GM12878 (cell line): ENCODE data around the gene STEAP3. TPM values are rescaled to one million over a fixed set of nuclear protein-coding genes. Genes with fewer than 3 reads are reported as not detected.

Experiments used
- ATAC-seq: fragments of 200-7000 bp; cut with Tn5 transposase; 3 replicates; pipeline ENCODE4 v1.9.1; 2020; ENCODE audit warnings: mild to moderate bottlenecking, moderate library complexity
- BruUV-seq: library from RNA; stranded (reverse); fragments of 400-500 nt; replicated peaks from 2 replicates; lab custom pipeline; 2021; lab: Mats Ljungman, UMichigan
- CTCF ChIA-PET: fragments of 300-600 bp; sonication (Branson Sonifier 250); formaldehyde crosslinking; extraction: SDS; loops from one replicate; lab custom pipeline; 2021; ENCODE audit warnings: inconsistent platforms; lab: Yijun Ruan, JAX
- POLR2A ChIA-PET: fragments of 350-600 bp; formaldehyde crosslinking; extraction: SDS; loops from one replicate; lab custom pipeline; 2021; ENCODE audit warnings: inconsistent platforms; lab: Charles Lee
- RAD21 ChIA-PET: fragments of 300-600 bp; sonication (Branson Sonifier 250); formaldehyde crosslinking; loops from one replicate; lab custom pipeline; 2023; ENCODE audit warnings: antibody characterized with exemption; ENCODE audit not compliant: unreplicated experiment; lab: Charles Lee
- SMC1A ChIA-PET: fragments of 300-600 bp; sonication (Branson Sonifier 250); formaldehyde crosslinking; loops from one replicate; lab custom pipeline; 2023; ENCODE audit not compliant: unreplicated experiment, uncharacterized antibody; lab: Charles Lee
- DNase-seq: peaks from one replicate; pipeline ENCODE4 v3.0.0-alpha.2; 2011; ENCODE audit warnings: low read depth, low spot score
- FAIRE-seq: peaks from 3 replicates; lab custom pipeline; 2011; peaks lifted over from hg19 to GRCh38; lab: Jason Lieb, UNC
- H2AFZ ChIP-seq: 2 replicates; pipeline ENCODE4 v1.6.0; 2011; ENCODE audit warnings: low read depth, low read length, control low read depth; ENCODE audit not compliant: control insufficient read depth
- H3K27ac ChIP-seq: 2 replicates; pipeline ENCODE4 v1.5.1; 2011; ENCODE audit warnings: control low read depth; ENCODE audit not compliant: control insufficient read depth, insufficient read depth
- H3K27me3 ChIP-seq, 2 experiments: replicated peaks in 1 of 2; 2 replicates each; pipeline versions ENCODE4 v1.6.0 to v1.6.1; 2011; ENCODE audit warnings: low read length in 1 of 2; ENCODE audit not compliant: control insufficient read depth in 2 of 2, insufficient read depth in 2 of 2
- H3K36me3 ChIP-seq, 2 experiments: 2 replicates each; pipeline ENCODE4 v1.5.1; 2011; ENCODE audit warnings: low read length in 1 of 2; ENCODE audit not compliant: control insufficient read depth in 2 of 2, insufficient read depth in 2 of 2
- H3K4me1 ChIP-seq: 2 replicates; pipeline ENCODE4 v1.6.1; 2011; ENCODE audit warnings: mild to moderate bottlenecking, low read length, moderate library complexity, mixed read lengths; ENCODE audit not compliant: control insufficient read depth, insufficient read depth
- H3K4me2 ChIP-seq: 2 replicates; pipeline ENCODE4 v1.6.0; 2011; ENCODE audit warnings: control low read depth; ENCODE audit not compliant: control insufficient read depth, insufficient read depth
- H3K4me3 ChIP-seq: fragments of 200-600 bp; sonication (generic); 2 replicates; pipeline ENCODE4 v1.5.1; 2016
- H3K79me2 ChIP-seq: 2 replicates; pipeline ENCODE4 v1.6.0; 2011; ENCODE audit warnings: low read length; ENCODE audit not compliant: control insufficient read depth, insufficient read depth
- H3K9ac ChIP-seq: 2 replicates; pipeline ENCODE4 v1.8.0; 2011; ENCODE audit warnings: low read length, control low read depth, mixed read lengths; ENCODE audit not compliant: control insufficient read depth, insufficient read depth
- H3K9me3 ChIP-seq: replicated peaks from 3 replicates; pipeline ENCODE4 v1.5.1; 2011; ENCODE audit warnings: mild to moderate bottlenecking, low read length; ENCODE audit not compliant: control insufficient read depth, insufficient read depth
- H4K20me1 ChIP-seq: 2 replicates; pipeline ENCODE4 v1.6.0; 2011; ENCODE audit not compliant: control insufficient read depth, insufficient read depth
- CHD1 ChIP-seq: IDR thresholded peaks from 2 replicates; pipeline ENCODE4 v1.6.1; 2012; ENCODE audit warnings: low read depth, low read length, improper control_type of control experiment
- HDAC6 ChIP-seq: fragments of 200-600 bp; sonication (generic); IDR thresholded peaks from one replicate; pipeline ENCODE4 v1.8.0; 2017; ENCODE audit warnings: antibody characterized with exemption; ENCODE audit not compliant: unreplicated experiment
- KAT2A ChIP-seq: conservative IDR thresholded peaks from 2 replicates; pipeline ENCODE4 v1.6.1; 2011; ENCODE audit warnings: low read depth, low read length; ENCODE audit not compliant: control insufficient read depth
- PML ChIP-seq: IDR thresholded peaks from 2 replicates; pipeline ENCODE4 v1.6.1; 2012; ENCODE audit warnings: low read length, inconsistent platforms
- SIX5 ChIP-seq: IDR thresholded peaks from 2 replicates; pipeline ENCODE4 v1.6.1; 2011; ENCODE audit warnings: mild to moderate bottlenecking, low read depth, low read length, moderate library complexity; ENCODE audit not compliant: severe bottlenecking
- STAT1 ChIP-seq: fragments of 450-650 bp; conservative IDR thresholded peaks from 2 replicates; pipeline ENCODE4 v1.6.1; 2014; ENCODE audit warnings: antibody characterized with exemption, mild to moderate bottlenecking
- SUZ12 ChIP-seq: fragments of 200-600 bp; sonication (generic); IDR thresholded peaks from one replicate; pipeline ENCODE4 v1.6.1; 2018; ENCODE audit warnings: antibody characterized with exemption, mild to moderate bottlenecking; ENCODE audit not compliant: unreplicated experiment
- TCF3 ChIP-seq: IDR thresholded peaks from 2 replicates; pipeline ENCODE4 v1.6.1; 2012; ENCODE audit warnings: low read depth, mild to moderate bottlenecking, low read length, borderline replicate concordance; ENCODE audit not compliant: insufficient read depth
- ZBTB11 ChIP-seq: fragments of 450-650 bp; formaldehyde crosslinking; IDR thresholded peaks from 2 replicates; pipeline ENCODE4 v1.5.0; 2022; ENCODE audit warnings: mild to moderate bottlenecking, missing genetic modification characterization
- ZBTB4 ChIP-seq: fragments of 450-650 bp; formaldehyde crosslinking; IDR thresholded peaks from 2 replicates; pipeline ENCODE4 v1.4.0; 2022; ENCODE audit warnings: mild to moderate bottlenecking, moderate library complexity
- ZNF217 ChIP-seq: fragments of 450-650 bp; IDR thresholded peaks from 2 replicates; pipeline ENCODE4 v1.6.1; 2017; ENCODE audit warnings: antibody characterized with exemption, mild to moderate bottlenecking
- WGBS: methylation state at CpG from one replicate; pipeline ENCODE4 v1.1.6; 2016; ENCODE audit warnings: low lambda C conversion rate; ENCODE audit not compliant: insufficient replicate concordance, insufficient coverage; ENCODE audit errors: missing lambda C conversion rate; 5-methylcytosine and 5-hydroxymethylcytosine counted together
- in situ Hi-C: fragments of 300-500 bp; cut with MboI; formaldehyde crosslinking; loops from 9 replicates; pipeline ENCODE4 v1.14.3; 2018; ENCODE audit warnings: mixed read lengths
- intact Hi-C: fragments of 100-400 bp; cut with micrococcal nuclease; formaldehyde crosslinking; loops from one replicate; pipeline ENCODE4 v1.14.2; 2022; ENCODE audit not compliant: unreplicated experiment
- polyA plus RNA-seq, 11 experiments: library from polyadenylated mRNA; depleted of rRNA in 4 of 11; unstranded in 6 of 11; stranded (reverse) in 5 of 11; fragments of >200 nt; fragmentation: Nextera tagmentation in 4 of 11; fragmentation: Illumina TruSeq in 1 of 11; extraction: Ambion mirVana in 4 of 11; extraction: Trizol in 1 of 11; gene quantifications; 1 replicate in 1 of 11; 2 replicates in 10 of 11; pipeline versions ENCODE4 v1.2.1 to v1.2.3, GENCODE V29; 2011 to 2016; ENCODE audit warnings: inconsistent platforms in 2 of 11, missing spikeins in 2 of 11, low read depth in 1 of 11
- total RNA-seq, 4 experiments: library from RNA; depleted of rRNA in 3 of 4; stranded (reverse); fragments of >200 nt in 3 of 4; fragmentation: Illumina TruSeq in 1 of 4; extraction: Trizol in 1 of 4; gene quantifications; 2 replicates each; pipeline versions ENCODE4 v1.2.1 to v1.2.3, GENCODE V29; 2013 to 2021

STEAP3 gene
- total and polyA plus RNA-seq, 10 of the 15 experiments (the other 5 are each of a cell fraction or from before 2014, with no cell fraction given), result 0.42 to 8.3 (median 4.8) TPM

GRCh38 chr2:119178776-119179175 lies 44.9 kb upstream of the STEAP3 start:
- DNase-seq (no peak), FAIRE-seq (no peak), ATAC-seq (no peak)
- Histone ChIP-seq H4K20me1 (no peaks in the 10 kb centered on the region), H3K4me2 (no peak overlapping the region), H3K4me3 (no peak overlapping the region), H3K4me1 (no peaks in the 10 kb centered on the region), H3K79me2 (no peaks in the 10 kb centered on the region), H2AFZ (no peak overlapping the region), H3K36me3 (no peaks in the 10 kb centered on the region), H3K27ac (no peak overlapping the region), H3K27me3 (no peaks in the 10 kb centered on the region), H3K9me3 (no peaks in the 10 kb centered on the region), H3K9ac (no peak overlapping the region)
- in situ Hi-C loops, result loop anchor here (5.0 kb wide), 1 partner anchor 296 kb away; no protein-coding TSS in a partner anchor
- ChIA-PET SMC1A (no interaction called here), POLR2A (no interaction called here), CTCF (no interaction called here), RAD21 (no interaction called here)
- WGBS, result 8% methylated on average over 6 of the region's 6 CpGs
- BruUV-seq, result no TSS peak
- TF ChIP-seq STAT1 (no peak), TCF3 (no peak), HDAC6 (no peak)
- intact Hi-C loops, result no loop called here

GRCh38 chr2:119179202-119179601 lies 44.4 kb upstream of the STEAP3 start:
- no peaks in the 10 kb centered on the region for H3K9me3 ChIP-seq
- 0% methylated on average over 2 of the region's 2 CpGs for WGBS
- no peak overlapping the region for H3K9ac ChIP-seq
- SMC1A ChIA-PET, result no interaction called here
- H3K79me2 ChIP-seq, result no peaks in the 10 kb centered on the region
- ATAC-seq (no peak), FAIRE-seq (no peak), DNase-seq (no peak)
- H3K4me3 ChIP-seq, result no peak overlapping the region
- CTCF ChIA-PET, result interaction anchor here (1.0 kb wide), 1 partner anchor 297 kb away, joined by 3 read pairs; no protein-coding TSS in a partner anchor
- no peaks in the 10 kb centered on the region for H3K4me1 ChIP-seq
- RAD21 ChIA-PET, result no interaction called here
- in situ Hi-C loops, result loop anchor here (5.0 kb wide), 1 partner anchor 297 kb away; no protein-coding TSS in a partner anchor
- H3K27me3 ChIP-seq, result no peaks in the 10 kb centered on the region
- no peaks in the 10 kb centered on the region for H3K36me3 ChIP-seq
- intact Hi-C loops, result no loop called here
- POLR2A ChIA-PET, result no interaction called here
- no peak overlapping the region for H2AFZ ChIP-seq
- no peak overlapping the region for H3K27ac ChIP-seq
- no TSS peak for BruUV-seq
- H3K4me2 ChIP-seq, result no peak overlapping the region
- H4K20me1 ChIP-seq, result no peaks in the 10 kb centered on the region
- TF ChIP-seq ZNF217 (no peak), CHD1 (no peak), KAT2A (no peak), PML (no peak), ZBTB4 (CRISPR knock-in tag) (no peak), SIX5 (no peak), SUZ12 (no peak), ZBTB11 (no peak), HDAC6 (no peak)
